ENCODE measurements around the gene C11orf86.
"Not testable (repeated sequence)": the region's sequence is repeated elsewhere in the genome, so short reads cannot be mapped to it uniquely, and the experiment has no call there.

Gene C11orf86

GRCh38 chr11:66953081-66953833 is 21.8 kb upstream of the C11orf86 start:
- FAIRE-seq (no peak), DNase-seq (ENCODE audit: insufficient read length) (no peak)
- TF ChIP-seq POLR2AphosphoS5 (IDR thresholded peaks at IDR 0.05; ENCODE audit: low read depth, low read length): no peak
- TF ChIP-seq TAF1 (IDR thresholded peaks at IDR 0.05; ENCODE audit: borderline replicate concordance, low read depth, low read length): no peak

DNA sequence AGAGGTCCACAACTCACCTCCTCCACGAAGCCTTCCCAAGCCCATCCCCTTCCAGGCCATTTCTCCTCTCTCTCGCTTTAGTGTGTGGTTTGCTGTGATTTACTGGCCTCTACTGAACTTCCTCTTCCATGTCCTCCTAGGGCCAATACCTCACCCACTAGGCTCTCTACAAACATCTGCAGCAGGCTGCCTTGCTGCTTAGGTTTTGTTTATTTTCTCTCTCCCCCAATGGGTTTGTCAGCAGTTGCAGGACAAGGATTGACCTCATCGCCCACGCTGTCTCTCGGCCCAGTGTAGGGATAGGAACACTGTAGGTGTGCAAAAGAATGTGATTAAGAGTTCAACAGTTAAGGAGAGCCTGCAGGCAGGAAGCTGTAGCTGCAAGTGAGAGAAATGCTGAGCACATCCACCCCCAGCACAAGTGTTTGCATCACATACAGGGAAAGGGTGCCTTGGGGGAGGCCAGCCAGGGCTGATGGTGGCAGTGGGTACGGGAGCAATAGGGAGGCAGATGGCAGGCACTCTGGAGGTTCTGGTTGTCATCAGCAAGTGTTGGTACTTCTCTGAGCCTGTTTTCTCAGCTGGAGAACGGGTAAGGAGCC is 18.3 kb upstream of the C11orf86 start:
- TF ChIP-seq POLR2AphosphoS5 (IDR thresholded peaks at IDR 0.05; ENCODE audit: low read depth, low read length): no peak
- no peak for TF ChIP-seq POLR2A (IDR thresholded peaks at IDR 0.05; ENCODE audit: low read depth, low read length)
- no peak for TF ChIP-seq TAF1 (IDR thresholded peaks at IDR 0.05; ENCODE audit: borderline replicate concordance, low read depth, low read length)
- no peak for DNase-seq (ENCODE audit: insufficient read length)
- FAIRE-seq: no peak

- TF ChIP-seq POLR2A (IDR thresholded peaks at IDR 0.05; ENCODE audit: low read depth, low read length) (no peak), TAF1 (IDR thresholded peaks at IDR 0.05; ENCODE audit: borderline replicate concordance, low read depth, low read length) (no peak), POLR2AphosphoS5 (IDR thresholded peaks at IDR 0.05; ENCODE audit: low read depth, low read length) (no peak)
- FAIRE-seq (no peak), DNase-seq (ENCODE audit: insufficient read length) (no peak)
Measured at GRCh38 chr11:66957971-66958231, 17.2 kb upstream of the C11orf86 start.

DNA sequence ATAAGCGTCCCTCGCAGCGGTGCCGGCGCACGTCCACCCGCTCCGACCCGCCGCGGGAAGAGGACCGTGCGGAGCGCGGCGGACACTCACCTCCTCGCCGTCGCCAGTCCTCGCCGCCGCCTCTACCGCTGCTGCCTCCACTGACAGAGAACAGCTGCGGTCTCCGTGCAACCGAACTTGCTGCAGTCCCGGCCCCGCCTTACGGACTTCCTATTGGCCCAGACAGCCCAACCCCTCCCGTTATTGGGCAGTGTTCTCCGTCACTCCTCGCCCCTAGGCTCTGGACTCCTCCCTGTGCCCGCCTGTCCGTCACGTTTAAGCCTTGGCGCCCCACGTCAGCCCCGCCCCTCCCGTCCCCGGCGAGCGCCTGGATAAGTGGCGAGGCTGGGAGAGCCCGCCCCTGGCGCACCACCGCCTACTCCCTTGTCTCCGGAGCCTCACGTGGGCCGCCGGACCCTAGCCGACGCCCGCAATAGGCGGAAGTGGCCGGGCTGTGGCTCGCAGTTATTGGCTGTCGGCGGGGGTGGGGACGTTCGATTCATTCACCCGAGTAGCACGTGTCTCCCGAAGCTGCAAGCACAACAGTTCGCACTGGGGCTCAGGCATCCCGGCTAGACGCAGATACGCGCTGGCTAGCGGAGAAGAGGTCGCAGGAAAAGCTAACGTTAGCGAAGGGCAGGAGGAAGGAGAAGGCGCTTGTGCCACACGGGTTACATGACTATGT is 16.7 kb upstream of the C11orf86 start, which contains the start of gene PC:
PC (minus strand) TSS at position 152 of the 724 bp plus-strand sequence. CDS start 86,224 bp downstream, outside the sequence.
- TF ChIP-seq POLR2A (IDR thresholded peaks at IDR 0.05; ENCODE audit: low read depth, low read length): peak; percentile 48; the same call in 1 of the 2 replicates
- 0 out of 2 replicates have a peak, but pooled peaks have one; percentile 41 for TF ChIP-seq POLR2AphosphoS5 (IDR thresholded peaks at IDR 0.05; ENCODE audit: low read depth, low read length)
- no peak for TF ChIP-seq TAF1 (IDR thresholded peaks at IDR 0.05; ENCODE audit: borderline replicate concordance, low read depth, low read length)
- FAIRE-seq (peak; percentile 96), DNase-seq (ENCODE audit: insufficient read length) (peak; percentile 97)

- DNase-seq (ENCODE audit: insufficient read length) (no peak), FAIRE-seq (no peak)
- TF ChIP-seq POLR2AphosphoS5 (IDR thresholded peaks at IDR 0.05; ENCODE audit: low read depth, low read length) (no peak), TAF1 (IDR thresholded peaks at IDR 0.05; ENCODE audit: borderline replicate concordance, low read depth, low read length) (no peak), POLR2A (IDR thresholded peaks at IDR 0.05; ENCODE audit: low read depth, low read length) (no peak)
Measured at GRCh38 chr11:66958956-66959274, 16.2 kb upstream of the C11orf86 start.

DNA sequence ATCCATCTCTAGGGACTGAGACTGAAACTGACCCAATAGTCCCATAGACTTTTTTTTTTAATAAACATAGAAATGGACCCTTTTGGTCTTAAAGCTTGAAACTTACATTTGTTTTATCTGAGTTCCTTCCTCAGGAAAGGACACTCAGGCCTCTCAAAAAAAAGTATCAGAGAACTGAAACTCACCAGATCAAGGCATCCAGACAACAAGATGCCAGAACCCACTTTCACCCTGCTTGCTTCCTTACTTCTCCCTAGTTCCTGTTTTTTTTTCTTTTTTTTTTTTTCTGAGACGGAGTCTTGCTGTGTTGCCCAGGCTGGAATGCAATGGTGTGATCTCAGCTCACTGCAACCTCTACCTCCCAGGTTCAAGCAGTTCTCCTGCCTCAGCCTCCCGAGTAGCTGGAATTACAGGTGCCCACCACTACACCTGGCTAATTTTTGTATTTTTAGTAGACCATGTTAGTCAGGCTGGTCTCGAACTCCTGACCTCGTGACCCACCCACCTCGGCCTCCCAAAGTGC is 13.4 kb upstream of the C11orf86 start:
- FAIRE-seq; DNase-seq (ENCODE audit: insufficient read length): not testable (repeated sequence)

DNA sequence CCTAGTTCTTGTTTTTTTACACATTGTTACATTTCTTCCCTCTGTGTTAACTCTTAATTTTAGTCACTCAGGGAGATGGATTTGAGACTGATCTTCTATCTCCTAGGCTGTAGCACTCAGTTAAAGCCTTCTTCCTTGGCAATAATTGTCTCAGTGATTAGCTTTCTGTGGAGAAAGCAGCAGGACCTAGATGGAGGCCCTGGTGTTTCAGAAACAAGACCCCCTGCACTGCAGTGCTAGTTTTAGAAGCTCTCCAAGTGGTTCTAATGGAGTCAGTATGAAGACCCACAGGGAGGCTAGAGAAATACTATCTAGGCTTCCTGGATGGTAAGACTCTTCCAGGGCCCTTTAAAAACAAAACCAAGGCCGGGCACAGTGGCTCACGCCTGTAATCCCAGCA is 12.9 kb upstream of the C11orf86 start:
- TF ChIP-seq TAF1 (IDR thresholded peaks at IDR 0.05; ENCODE audit: borderline replicate concordance, low read depth, low read length): no peak
- TF ChIP-seq POLR2A (IDR thresholded peaks at IDR 0.05; ENCODE audit: low read depth, low read length): no peak
- TF ChIP-seq POLR2AphosphoS5 (IDR thresholded peaks at IDR 0.05; ENCODE audit: low read depth, low read length): no peak
- DNase-seq (ENCODE audit: insufficient read length) (no peak), FAIRE-seq (no peak)

DNA sequence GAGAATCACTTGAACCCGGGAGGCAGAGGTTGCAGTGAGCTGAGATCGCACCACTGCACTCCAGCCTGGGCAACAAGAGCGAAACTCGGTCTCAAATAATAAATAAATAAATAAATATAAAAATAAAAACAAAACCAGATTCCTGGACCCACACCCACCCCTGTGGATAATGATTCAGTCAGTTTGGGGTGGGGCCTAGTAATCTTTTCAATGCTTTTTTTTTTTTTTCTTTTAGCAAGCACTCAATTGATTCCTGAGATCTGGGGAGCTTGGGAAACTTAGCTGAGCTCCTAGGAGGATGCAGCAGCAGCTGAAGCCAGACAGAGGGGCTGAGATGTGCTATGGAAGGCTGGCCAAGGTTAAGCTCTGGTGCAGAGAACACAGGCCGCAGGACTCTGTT is 12.3 kb upstream of the C11orf86 start:
- DNase-seq (ENCODE audit: insufficient read length): no peak
- TF ChIP-seq POLR2AphosphoS5 (IDR thresholded peaks at IDR 0.05; ENCODE audit: low read depth, low read length) (no peak), POLR2A (IDR thresholded peaks at IDR 0.05; ENCODE audit: low read depth, low read length) (no peak), TAF1 (IDR thresholded peaks at IDR 0.05; ENCODE audit: borderline replicate concordance, low read depth, low read length) (no peak)
- no peak for FAIRE-seq

DNA sequence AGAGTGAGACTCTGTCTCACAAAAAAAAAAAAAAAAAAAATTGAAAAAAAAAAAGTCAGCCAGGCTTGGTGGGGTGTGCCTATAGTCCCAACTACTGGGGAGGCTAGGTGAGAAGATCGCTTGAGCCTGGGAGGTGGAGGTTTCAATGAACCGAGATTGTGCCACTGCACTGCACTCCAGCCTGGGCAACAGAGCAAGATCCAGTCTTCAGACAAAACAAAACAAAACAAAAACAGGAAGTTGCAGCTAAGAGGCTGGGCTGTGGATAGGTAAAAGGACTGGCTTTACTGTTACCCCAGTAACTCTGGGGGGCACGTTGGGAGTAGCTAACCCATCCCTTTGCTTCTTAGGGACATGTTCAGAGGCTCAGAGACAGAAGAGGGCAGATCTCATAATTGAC is 10.6 kb upstream of the C11orf86 start:
- no peak for DNase-seq (ENCODE audit: insufficient read length)
- FAIRE-seq: no peak
- TF ChIP-seq POLR2AphosphoS5 (IDR thresholded peaks at IDR 0.05; ENCODE audit: low read depth, low read length) (no peak), POLR2A (IDR thresholded peaks at IDR 0.05; ENCODE audit: low read depth, low read length) (no peak), TAF1 (IDR thresholded peaks at IDR 0.05; ENCODE audit: borderline replicate concordance, low read depth, low read length) (no peak)

- DNase-seq (ENCODE audit: insufficient read length): no peak
- no peak for FAIRE-seq
- TF ChIP-seq POLR2A (IDR thresholded peaks at IDR 0.05; ENCODE audit: low read depth, low read length): no peak
- TF ChIP-seq POLR2AphosphoS5 (IDR thresholded peaks at IDR 0.05; ENCODE audit: low read depth, low read length): no peak
- no peak for TF ChIP-seq TAF1 (IDR thresholded peaks at IDR 0.05; ENCODE audit: borderline replicate concordance, low read depth, low read length)
Measured at GRCh38 chr11:66966351-66966750, 8.8 kb upstream of the C11orf86 start.

GRCh38 chr11:66967670-66968425 is 7.3 kb upstream of the C11orf86 start:
- FAIRE-seq (no peak), DNase-seq (ENCODE audit: insufficient read length) (no peak)
- TF ChIP-seq TAF1 (IDR thresholded peaks at IDR 0.05; ENCODE audit: borderline replicate concordance, low read depth, low read length) (no peak), POLR2AphosphoS5 (IDR thresholded peaks at IDR 0.05; ENCODE audit: low read depth, low read length) (no peak), POLR2A (IDR thresholded peaks at IDR 0.05; ENCODE audit: low read depth, low read length) (no peak)
